Hematopoietic multipotent progenitor cell treated with erythropoietin and hydrocortisone succinate and interleukin-3 and kit ligand, for 17 days (in vitro differentiated cells): ENCODE measurements around the gene CYP21A2.

Experiments used
- DNase-seq: peaks from one replicate; pipeline ENCODE4 v3.0.0-alpha.2; 2015; ENCODE audit warnings: low spot score

CYP21A2 gene

DNA sequence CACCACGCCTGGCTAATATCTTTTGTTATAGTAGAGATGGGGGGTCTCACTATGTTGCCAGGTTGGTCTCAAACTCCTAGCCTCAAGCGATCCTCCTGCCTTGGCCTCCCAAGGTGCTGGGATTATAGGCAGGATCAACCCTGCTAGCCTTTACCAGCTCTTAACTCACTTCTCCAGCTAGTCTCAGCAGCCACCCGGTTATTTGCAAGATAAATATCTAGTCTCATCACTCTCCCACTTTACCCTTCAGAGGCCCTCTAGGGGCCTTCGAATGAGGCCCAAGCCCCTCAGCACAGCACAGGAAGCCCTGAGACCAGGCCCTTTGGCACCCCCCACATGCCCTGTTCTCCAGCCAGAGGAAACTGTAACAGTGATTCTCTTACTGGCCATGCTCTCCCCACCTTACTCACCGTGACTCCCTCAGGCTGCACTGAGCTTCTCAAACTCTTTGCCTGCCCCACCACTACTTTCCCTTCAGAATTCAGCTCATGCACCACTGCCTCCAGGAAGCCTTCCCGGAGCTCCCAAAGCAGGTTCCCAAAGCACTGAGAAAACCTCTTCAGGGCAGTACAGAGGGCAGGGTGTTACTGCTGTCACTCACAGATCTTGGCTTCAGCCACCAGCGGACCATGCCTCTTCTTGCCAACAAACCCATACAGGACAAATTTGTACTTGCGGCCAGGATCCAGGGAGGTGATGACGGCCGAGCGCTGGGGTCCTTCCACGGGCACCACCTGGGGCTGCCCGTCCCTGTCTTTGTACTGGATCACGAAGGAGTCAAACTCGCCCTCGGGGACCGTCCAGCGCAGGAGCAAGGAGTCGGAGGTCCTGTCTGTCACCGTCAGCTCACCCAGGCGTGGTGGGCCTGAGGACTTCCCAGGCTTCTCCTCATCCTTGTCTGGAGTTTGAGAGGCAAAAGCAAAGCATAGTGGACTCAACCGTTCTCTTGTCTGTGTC lies 45.9 kb downstream of the CYP21A2 start:
- no peak for DNase-seq

DNA sequence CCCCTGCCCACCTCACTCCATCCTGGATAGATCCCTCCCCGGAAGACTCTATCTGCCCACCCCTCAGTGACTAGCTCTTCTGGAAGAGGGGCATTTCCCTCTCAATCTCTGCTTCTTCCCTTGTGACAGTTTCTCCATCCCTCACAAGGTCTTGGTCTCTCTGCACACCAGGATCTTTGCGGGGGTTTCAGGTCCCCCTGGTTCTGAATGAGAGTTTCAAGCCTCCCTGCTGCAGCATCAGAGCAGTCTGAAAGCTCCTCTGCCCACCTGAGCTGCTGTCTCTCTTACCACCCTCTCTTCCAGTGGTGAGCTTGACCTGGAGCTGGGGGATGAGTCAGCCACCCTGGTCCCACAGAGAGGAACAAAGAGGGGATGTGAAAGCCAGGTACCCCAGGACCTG lies 46.6 kb downstream of the CYP21A2 start:
- DNase-seq: no peak

DNA sequence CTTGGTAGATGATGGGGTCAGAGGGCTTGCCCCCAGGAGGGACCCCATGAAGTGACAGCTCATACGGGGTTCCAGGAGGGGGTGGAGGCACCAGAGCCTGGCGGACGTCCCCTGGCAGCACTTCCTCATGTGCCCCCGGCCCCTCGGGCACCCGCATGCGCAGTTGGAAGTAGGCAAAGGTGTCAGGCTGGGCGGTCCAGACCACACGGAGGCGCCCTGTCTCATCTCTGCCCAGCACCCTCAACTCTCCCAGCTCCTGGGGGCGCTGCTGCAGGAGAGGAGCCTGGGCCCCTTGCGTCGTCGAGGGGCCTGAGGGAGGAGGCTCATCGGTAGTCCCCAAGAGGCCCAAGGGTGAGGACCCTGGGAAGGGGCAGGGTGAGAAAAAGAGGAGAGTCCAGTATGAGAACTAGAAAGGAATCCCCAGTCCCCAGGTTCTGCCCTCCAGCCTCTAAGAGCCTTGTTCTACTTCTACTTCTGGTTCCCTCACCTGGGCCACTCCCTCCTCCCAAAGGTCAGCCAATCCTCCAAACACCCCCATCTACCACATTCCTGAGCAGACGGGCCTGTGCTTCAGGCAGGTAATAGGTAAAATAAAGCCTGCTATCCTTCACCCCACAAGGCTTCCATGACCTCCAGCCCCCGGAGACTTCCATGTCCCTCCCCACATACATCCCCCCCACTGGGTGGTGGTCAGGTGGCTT lies 47.7 kb downstream of the CYP21A2 start:
- DNase-seq: no peak

DNA sequence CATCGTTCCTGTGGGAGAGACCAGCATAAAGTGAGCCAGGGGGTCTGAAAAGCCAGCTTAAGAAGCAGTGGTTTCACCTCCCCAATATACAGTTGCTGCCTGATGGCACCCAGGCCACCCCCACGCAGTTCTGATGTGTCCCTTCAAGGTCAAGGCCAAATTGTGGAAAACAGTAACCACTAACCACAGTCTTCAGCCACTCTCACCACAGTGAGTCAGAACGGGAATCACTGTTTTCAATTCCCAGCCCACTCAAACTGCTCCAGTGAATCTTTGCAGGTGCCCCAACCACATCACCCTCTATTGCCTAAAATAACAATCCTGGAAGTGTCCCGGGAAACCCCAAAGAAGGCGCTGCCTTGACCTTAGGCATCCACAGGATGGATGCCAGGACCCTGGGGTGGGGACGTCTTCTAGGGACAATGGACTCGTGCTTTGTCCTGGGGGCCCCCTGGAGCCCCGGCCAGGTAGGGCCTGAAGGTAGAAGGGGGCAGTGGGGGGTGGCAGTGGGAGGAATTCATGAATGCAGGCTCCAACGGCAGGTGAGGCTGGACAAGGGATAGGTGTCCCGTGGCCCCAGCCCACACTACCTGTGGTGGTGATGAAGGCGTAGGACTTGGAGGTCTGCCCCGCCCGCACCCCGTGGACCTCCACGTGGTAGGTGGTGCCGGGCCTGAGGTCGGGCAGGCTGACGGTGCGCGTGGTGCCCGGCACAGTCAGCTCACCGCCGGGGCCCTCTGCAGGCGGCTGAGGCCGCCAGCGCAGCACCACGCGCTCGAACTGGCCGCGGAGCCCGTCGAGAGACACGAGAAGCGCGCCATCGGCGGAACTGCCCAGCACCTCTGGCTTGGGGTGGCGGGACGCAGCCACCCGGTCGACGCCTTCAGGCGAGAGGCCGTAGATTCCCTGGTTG lies 48.7 kb downstream of the CYP21A2 start:
- no peak for DNase-seq

DNA sequence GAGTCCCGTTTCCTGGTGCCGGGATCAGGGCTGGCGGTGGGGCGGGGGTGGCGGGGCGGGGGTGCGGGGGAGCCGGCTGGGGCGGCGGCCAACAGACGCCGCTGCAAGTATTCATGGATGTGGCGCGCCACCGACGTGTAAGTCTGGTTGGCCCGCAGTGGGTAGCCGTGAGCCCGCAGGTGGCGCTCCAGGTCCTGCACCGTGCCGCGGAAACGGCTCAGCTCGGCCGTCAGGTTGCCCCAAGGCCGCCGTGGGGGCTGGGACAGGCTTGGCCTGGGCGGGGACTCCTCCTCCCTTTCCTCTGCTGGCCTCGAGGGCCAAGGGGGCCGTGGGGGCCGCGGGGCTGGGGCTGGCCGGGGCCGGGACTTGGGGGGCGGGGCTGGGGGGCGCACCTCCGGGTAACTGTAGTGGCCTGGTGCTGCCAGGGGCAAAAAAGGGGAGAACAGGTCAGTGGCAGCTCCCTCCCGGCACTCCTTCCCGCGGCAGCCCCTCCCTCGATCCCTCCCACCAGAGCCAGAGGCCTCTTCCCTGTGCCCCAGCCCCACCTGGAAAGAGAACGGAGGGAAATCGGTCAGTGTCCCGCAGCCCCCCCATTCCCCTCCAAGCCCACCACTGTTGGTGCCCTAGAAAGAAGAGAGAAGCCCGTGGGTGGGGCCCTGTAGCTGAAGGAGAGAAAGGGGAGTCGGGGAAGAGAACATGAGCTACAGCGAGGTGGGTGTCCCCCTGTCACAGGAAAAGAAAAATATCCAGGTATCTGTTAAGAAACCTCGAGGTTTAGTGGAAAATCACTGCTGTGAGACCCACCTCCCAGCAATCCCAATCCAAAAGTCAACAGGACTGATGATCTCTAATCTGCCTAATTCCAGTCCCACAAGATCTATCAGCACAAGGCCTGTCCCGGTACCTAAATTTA lies 49.6 kb downstream of the CYP21A2 start:
- DNase-seq: peak; percentile 78

DNA sequence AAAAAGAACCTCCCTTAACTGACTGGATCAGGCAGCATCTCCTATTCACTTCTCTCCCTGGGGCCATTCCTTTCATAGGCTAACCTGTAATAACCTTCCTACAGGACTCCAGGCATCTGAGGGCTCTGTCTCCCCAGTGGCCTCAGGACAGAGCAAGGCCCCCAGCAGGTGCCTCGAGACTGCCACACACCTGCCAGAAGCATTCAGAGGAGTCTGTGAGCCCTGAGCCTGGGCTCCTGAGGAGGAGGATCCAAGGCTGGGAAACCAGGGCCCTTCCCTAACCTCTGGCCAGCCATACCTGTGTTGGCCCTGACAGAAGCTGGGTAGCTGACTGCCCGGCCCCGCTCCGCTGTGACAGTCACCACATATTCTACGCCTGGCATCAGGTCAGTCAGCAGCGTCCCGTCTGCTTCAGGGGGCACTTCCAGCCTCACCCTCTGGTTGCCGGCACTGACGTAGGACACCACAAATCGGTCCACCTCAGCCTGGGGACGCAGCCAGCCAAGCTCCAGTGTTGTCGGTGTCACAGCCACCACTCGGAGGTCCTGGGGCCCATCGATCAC lies 50.4 kb downstream of the CYP21A2 start:
- no peak for DNase-seq

DNA sequence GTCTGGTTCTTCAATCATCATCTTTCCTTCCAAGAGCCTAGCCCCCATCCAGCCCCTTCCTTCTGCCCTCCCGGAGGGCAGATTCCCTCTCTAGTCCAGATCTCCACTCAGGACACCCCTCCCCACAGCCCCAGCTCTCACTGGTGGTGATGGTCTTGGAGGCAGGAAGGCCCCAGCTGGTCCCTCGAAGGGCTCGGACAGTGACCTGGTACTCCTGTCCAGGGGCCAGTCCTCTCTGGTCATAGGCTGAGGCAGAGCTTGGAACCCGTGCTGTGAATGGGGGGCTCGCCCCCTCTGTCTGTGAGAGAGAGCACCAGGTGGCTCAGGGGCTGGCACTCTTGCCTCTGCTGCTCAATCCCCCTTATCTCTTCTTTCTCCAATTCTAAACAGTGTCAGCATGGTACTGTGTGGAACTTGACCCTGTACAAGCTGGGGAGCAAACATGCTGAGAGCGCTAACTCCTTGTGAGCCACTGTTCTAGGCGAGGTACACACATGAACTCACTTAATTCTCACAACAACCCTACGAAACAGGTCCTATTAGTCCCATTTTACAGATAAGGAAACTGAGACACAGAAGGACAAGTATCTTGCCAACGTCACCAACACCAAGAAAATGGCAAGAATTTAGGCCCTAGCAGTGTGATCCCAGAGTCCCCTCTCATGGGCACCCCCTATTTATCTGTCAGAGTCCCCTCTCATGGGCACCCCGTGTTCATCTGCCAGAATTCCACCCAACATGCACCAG lies 51.0 kb downstream of the CYP21A2 start:
- DNase-seq: no peak
